HL-60 (cell line): ENCODE measurements around the gene CYP26A1.

Experiments used
- DNase-seq, 2 experiments: peaks; one replicate each; pipeline ENCODE4 v3.0.0-alpha.2; 2010 to 2020; ENCODE audit warnings: low read depth in 1 of 2, low spot score in 1 of 2
- H3K27ac ChIP-seq: fragments of 250-450 bp; sonication (Bioruptor Pico); replicated peaks from 2 replicates; pipeline ENCODE4 v1.5.1; 2020; ENCODE audit warnings: mild to moderate bottlenecking, moderate library complexity
- H3K27me3 ChIP-seq: fragments of 250-450 bp; sonication (Bioruptor Pico); 2 replicates; pipeline ENCODE4 v1.5.1; 2021; ENCODE audit warnings: mild to moderate bottlenecking, moderate library complexity; ENCODE audit not compliant: insufficient read depth, poor library complexity, severe bottlenecking
- H3K4me3 ChIP-seq: replicated peaks from 2 replicates; pipeline ENCODE4 v1.5.1; 2011; ENCODE audit warnings: mild to moderate bottlenecking, control low read depth, low read length; ENCODE audit not compliant: insufficient read depth
- CTCF ChIP-seq: IDR thresholded peaks from one replicate; pipeline ENCODE4 v1.5.1; 2011; ENCODE audit warnings: low read length, control low read depth, inconsistent platforms; ENCODE audit not compliant: insufficient read depth
- GABPA ChIP-seq: IDR thresholded peaks from 2 replicates; pipeline ENCODE4 v1.6.1; 2012; ENCODE audit warnings: low read depth
- POLR2AphosphoS5 ChIP-seq: IDR thresholded peaks from 2 replicates; pipeline ENCODE4 v1.6.1; 2012; ENCODE audit warnings: low read depth
- REST ChIP-seq: IDR thresholded peaks from 2 replicates; pipeline ENCODE4 v1.6.1; 2012; ENCODE audit warnings: low read depth; ENCODE audit not compliant: insufficient replicate concordance
- SPI1 ChIP-seq: IDR thresholded peaks from 2 replicates; pipeline ENCODE4 v1.6.1; 2012; ENCODE audit warnings: low read depth, mild to moderate bottlenecking, borderline replicate concordance

CYP26A1 gene

GRCh38 chr10:93061594-93062513, 11.8 kb upstream of the CYP26A1 start:
- H3K27me3 ChIP-seq: peaks cover 44% of the 10 kb centered on the region

GRCh38 chr10:93062514-93063143, 11.1 kb upstream of the CYP26A1 start:
- peaks cover 51% of the 10 kb centered on the region for H3K27me3 ChIP-seq
- peak; percentile 31 for TF ChIP-seq CTCF
- no peak for TF ChIP-seq SPI1
- no peak overlapping the region for H3K27ac ChIP-seq
- DNase-seq: peak; percentile 62 to 69
- peak overlapping the region; percentile 39 for H3K4me3 ChIP-seq

More at GRCh38 chr10:93061594-93062513, 11.8 kb upstream of the CYP26A1 start:
- TF ChIP-seq POLR2AphosphoS5 (no peak), CTCF (no peak), SPI1 (no peak), REST (no peak), GABPA (no peak)
- DNase-seq: no peak
- Histone ChIP-seq H3K4me3 (peak overlapping the region; percentile 39), H3K27ac (no peak overlapping the region)

- no peak overlapping the region; the same call in 1 of the 2 replicates for H3K4me3 ChIP-seq
- peaks cover 59% of the 10 kb centered on the region for H3K27me3 ChIP-seq
- no peak for TF ChIP-seq REST
- TF ChIP-seq CTCF: no peak
- no peak for TF ChIP-seq SPI1
- TF ChIP-seq GABPA: no peak
- no peak for TF ChIP-seq POLR2AphosphoS5
- H3K27ac ChIP-seq: no peak overlapping the region
- no peak for DNase-seq
These were observed 10.3 kb upstream of the CYP26A1 start for GRCh38 chr10:93063144-93063976.
